Testis (tissue), 3 donors: Measurements from ENCODE around the gene PIBF1. TPM values are rescaled to one million over a fixed set of nuclear protein-coding genes. Genes with fewer than 3 reads are reported as not detected.

Experiments
- DNase-seq: peaks from one replicate; pipeline ENCODE4 v3.0.0-alpha.2; 2019
- H3K27ac ChIP-seq, 2 donors: fragments of 200-600 bp; sonication (generic); one replicate each; pipeline ENCODE4 v1.5.1; 2019
- H3K27me3 ChIP-seq: fragments of 200-600 bp; sonication (generic); one replicate; pipeline ENCODE4 v1.5.1; 2019
- H3K36me3 ChIP-seq: fragments of 200-600 bp; sonication (generic); one replicate; pipeline ENCODE4 v1.5.1; 2017; ENCODE audit warnings: low read depth; ENCODE audit errors: missing control alignments
- H3K4me1 ChIP-seq: fragments of 200-600 bp; sonication (generic); one replicate; pipeline ENCODE4 v1.5.1; 2019
- H3K4me3 ChIP-seq, 2 donors: fragments of 200-600 bp; sonication (generic); one replicate each; pipeline ENCODE4 v1.5.1; 2017 to 2019
- H3K9me3 ChIP-seq: fragments of 200-600 bp; sonication (generic); one replicate; pipeline ENCODE4 v1.5.1; 2017
- CTCF ChIP-seq, 3 experiments: fragments of 450-650 bp in 2 of 3; fragments of 200-600 bp in 1 of 3; sonication (generic) in 1 of 3; IDR thresholded peaks; one replicate each; pipeline ENCODE4 v1.5.1; 2016 to 2019; ENCODE audit warnings: antibody characterized with exemption in 3 of 3, mild to moderate bottlenecking in 2 of 3, moderate library complexity in 1 of 3
- POLR2A ChIP-seq: fragments of 450-650 bp; IDR thresholded peaks from one replicate; pipeline ENCODE4 v1.6.1; 2017; ENCODE audit warnings: antibody characterized with exemption, mild to moderate bottlenecking, moderate library complexity
- WGBS, 2 donors: methylation state at CpG; one replicate each; pipeline ENCODE4 v1.1.5; 2018; 5-methylcytosine and 5-hydroxymethylcytosine counted together
- intact Hi-C: fragments of 100-400 bp; cut with DNase I; formaldehyde crosslinking; loops from one replicate; pipeline ENCODE4 v1.15.1; 2023; ENCODE audit warnings: low total_unique reads
- polyA plus RNA-seq: library from polyadenylated mRNA; stranded (reverse); fragments of 350-450 nt; fragmentation: Illumina TruSeq; extraction: RNeasy Lipid Tissue Mini Kit (QIAGEN cat#74804); gene quantifications from one replicate; pipeline ENCODE4 v1.2.3, GENCODE V29; 2014; ENCODE audit warnings: low read depth, low replicate concordance; ENCODE audit not compliant: insufficient read depth
- total RNA-seq, 2 donors: library from RNA; depleted of rRNA; stranded (reverse); fragments of >200 nt; gene quantifications; one replicate each; pipeline ENCODE4 v1.2.3, GENCODE V29; 2016

The PIBF1 gene
- total and polyA plus RNA-seq, 3 donors from 2014 or later = 22.5 to 37.2 (median 24.6) TPM

DNA sequence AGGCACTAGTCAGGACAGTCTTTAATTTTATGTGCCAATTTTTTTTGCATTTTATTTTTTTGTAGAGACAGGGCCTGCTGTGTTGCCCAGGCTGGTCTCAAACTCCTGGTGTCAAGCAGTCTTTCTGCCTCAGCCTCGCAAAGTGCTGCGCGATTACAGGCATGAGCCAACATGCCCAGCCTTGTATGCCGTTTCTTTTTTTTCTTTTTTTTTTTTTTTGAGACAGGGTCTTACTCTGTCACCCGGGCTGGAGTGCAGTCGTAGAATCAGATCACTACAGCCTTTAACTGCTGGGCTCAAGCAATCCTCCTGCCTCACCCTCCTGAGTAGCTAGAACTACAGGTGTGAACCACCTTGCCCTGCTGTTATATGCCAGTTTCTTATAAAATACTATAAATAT, 27.8 kb upstream of the PIBF1 start:
- H3K9me3 ChIP-seq = no peaks in the 10 kb centered on the region
- H3K27ac ChIP-seq = no peak overlapping the region
- WGBS, 2 donors = 90 to 93% methylated on average over 6 of the region's 6 CpGs
- H3K36me3 ChIP-seq = no peaks in the 10 kb centered on the region
- intact Hi-C loops = no loop called here
- TF ChIP-seq CTCF (IDR thresholded peaks at IDR 0.05) (no peak), POLR2A (no peak)
- H3K4me1 ChIP-seq = no peaks in the 10 kb centered on the region
- H3K4me3 ChIP-seq = no peak overlapping the region
- no peak for DNase-seq
- no peaks in the 10 kb centered on the region for H3K27me3 ChIP-seq

DNA sequence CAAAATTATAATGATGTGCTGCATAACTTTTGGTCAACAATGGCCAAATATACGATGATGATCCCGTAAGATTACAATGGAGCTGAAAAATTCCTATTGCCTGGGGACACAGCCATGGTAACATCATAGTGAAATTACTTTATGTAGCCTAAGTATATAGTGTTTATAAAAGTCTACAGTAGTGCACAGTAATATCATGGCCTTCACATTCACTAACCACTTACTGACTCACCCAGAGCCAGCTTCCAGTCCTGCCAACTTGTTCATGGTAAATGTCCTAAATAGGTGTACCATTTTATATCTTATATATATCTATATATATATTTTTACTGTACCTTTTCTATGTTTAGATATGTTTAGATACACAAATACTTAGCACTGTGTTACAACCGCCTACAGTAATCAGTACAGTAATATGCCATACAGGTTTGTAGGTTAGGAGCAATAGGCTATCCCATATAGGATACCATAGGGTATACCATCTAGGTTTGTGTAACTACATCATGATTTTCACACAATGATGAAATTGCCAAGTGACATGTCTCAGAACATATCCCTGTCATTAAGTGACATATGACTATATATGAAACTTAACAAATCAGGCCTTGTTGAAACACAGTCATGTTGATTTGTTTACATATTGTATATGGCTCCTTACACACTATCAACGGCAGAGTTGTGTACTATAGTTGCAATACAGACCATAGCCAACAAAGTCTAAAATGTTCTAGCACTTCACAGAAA, 24.0 kb upstream of the PIBF1 start:
- Histone ChIP-seq H3K36me3 (no peaks in the 10 kb centered on the region), H3K27me3 (no peaks in the 10 kb centered on the region), H3K4me3 (no peak overlapping the region), H3K9me3 (no peaks in the 10 kb centered on the region), H3K27ac (no peak overlapping the region), H3K4me1 (no peaks in the 10 kb centered on the region)
- no peak for DNase-seq
- intact Hi-C loops = no loop called here
- 70% methylated on average over 4 of the region's 4 CpGs for WGBS, 2 donors
- no peak for TF ChIP-seq POLR2A
- no peak for TF ChIP-seq CTCF (IDR thresholded peaks at IDR 0.05)

GRCh38 chr13:72760189-72760588, 21.7 kb upstream of the PIBF1 start:
- intact Hi-C loops = no loop called here
- H3K4me1 ChIP-seq = no peaks in the 10 kb centered on the region
- no peak for TF ChIP-seq POLR2A
- no peak for TF ChIP-seq CTCF (IDR thresholded peaks at IDR 0.05)
- WGBS, 2 donors = 92 to 96% methylated on average over 3 of the region's 3 CpGs
- no peaks in the 10 kb centered on the region for H3K9me3 ChIP-seq
- no peak for DNase-seq
- no peaks in the 10 kb centered on the region for H3K27me3 ChIP-seq
- no peak overlapping the region for H3K4me3 ChIP-seq
- no peaks in the 10 kb centered on the region for H3K36me3 ChIP-seq
- H3K27ac ChIP-seq = no peak overlapping the region

DNA sequence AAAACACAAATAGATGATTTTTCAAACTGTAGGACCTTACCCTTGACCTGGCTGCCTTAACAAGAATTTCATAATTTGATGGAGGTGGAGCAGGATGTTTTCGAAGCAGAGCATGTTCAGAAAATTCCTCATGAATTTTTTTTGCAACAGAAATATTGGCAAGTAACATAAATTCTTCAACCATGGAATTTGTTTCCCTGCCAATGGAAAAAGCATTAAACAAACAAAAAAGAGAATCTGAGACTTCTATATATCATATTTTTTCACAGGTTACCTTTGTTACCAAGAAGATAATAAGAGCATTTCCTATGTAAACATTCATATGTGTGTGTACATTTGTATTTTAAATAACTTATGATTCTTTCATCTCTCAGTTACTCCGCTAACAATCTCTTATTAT, 18.5 kb upstream of the PIBF1 start:
- no peaks in the 10 kb centered on the region for H3K36me3 ChIP-seq

More for the DNA sequence above, 18.5 kb upstream of the PIBF1 start:
- Histone ChIP-seq H3K27me3 (no peaks in the 10 kb centered on the region), H3K27ac (no peak overlapping the region), H3K9me3 (no peaks in the 10 kb centered on the region), H3K4me3 (no peak overlapping the region), H3K4me1 (no peaks in the 10 kb centered on the region)
- intact Hi-C loops = no loop called here
- DNase-seq = no peak
- TF ChIP-seq CTCF (IDR thresholded peaks at IDR 0.05) = no peak
- no peak for TF ChIP-seq POLR2A
- WGBS, 2 donors = 70 to 74% methylated on average over 2 of the region's 2 CpGs
